BJ (cell line): ENCODE results near the gene GLTP. TPM values are rescaled to one million over a fixed set of nuclear protein-coding genes. Genes with fewer than 3 reads are reported as not detected.

Experiments
- CTCF ChIA-PET: fragments of 350-600 bp; formaldehyde crosslinking; extraction: SDS; loops from one replicate; lab custom pipeline; 2021; ENCODE audit warnings: antibody characterized with exemption, inconsistent platforms; lab: Yijun Ruan, JAX
- POLR2A ChIA-PET: fragments of 300-600 bp; sonication (Branson Sonifier 250); formaldehyde crosslinking; extraction: SDS; loops from one replicate; lab custom pipeline; 2021; ENCODE audit warnings: antibody characterized with exemption; lab: Charles Lee
- DNase-seq: peaks from one replicate; pipeline ENCODE4 v3.0.0-alpha.2; 2011; ENCODE audit warnings: low read depth
- H3K27me3 ChIP-seq: 2 replicates; pipeline ENCODE4 v1.6.0; 2011; ENCODE audit warnings: low read length; ENCODE audit not compliant: control insufficient read depth, insufficient read depth
- H3K36me3 ChIP-seq: 2 replicates; pipeline ENCODE4 v1.5.1; 2011; ENCODE audit warnings: low read length; ENCODE audit not compliant: control insufficient read depth, insufficient read depth
- H3K4me3 ChIP-seq: 2 replicates; pipeline ENCODE4 v1.5.1; 2011; ENCODE audit warnings: low read depth, mild to moderate bottlenecking, control low read depth, low read length
- polyA plus RNA-seq: library from polyadenylated mRNA; depleted of rRNA; stranded (reverse); fragments of >200 nt; gene quantifications from 2 replicates; pipeline ENCODE4 v1.2.3, GENCODE V29; 2011
- TF ChIP-seq, protein P1 (sequence below): IDR thresholded peaks from 2 replicates; pipeline ENCODE4 v1.5.1; 2011; ENCODE audit warnings: low read depth, mild to moderate bottlenecking, control low read depth, inconsistent platforms, low read length, moderate library complexity; ENCODE audit not compliant: insufficient read depth

Gene GLTP
- polyA plus RNA-seq, 1 experiment, result 33.8 TPM

DNA sequence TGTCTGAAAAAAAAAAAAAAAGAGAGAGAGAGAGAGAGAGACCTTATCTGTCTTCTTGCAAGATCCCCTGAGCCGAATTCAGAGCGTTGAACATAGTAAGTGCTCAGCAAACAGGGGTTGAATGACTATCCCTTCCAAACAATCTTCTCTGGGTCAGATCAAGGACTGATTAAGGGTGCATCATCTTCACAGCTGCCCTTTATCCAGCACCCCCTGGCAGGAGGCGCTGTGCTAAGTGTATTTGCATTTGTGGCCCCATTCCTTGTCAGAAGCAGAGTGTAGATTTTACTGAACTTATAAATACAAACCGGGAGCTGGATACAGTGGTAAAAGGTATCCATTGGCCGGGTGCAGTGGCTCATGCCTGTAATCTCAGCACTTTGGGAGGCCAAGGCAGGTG lies 38.3 kb downstream of the GLTP start:
- Histone ChIP-seq H3K4me3 (no peak overlapping the region), H3K27me3 (no peaks in the 10 kb centered on the region), H3K36me3 (no peaks in the 10 kb centered on the region)
- TF ChIP-seq, protein P1, sequence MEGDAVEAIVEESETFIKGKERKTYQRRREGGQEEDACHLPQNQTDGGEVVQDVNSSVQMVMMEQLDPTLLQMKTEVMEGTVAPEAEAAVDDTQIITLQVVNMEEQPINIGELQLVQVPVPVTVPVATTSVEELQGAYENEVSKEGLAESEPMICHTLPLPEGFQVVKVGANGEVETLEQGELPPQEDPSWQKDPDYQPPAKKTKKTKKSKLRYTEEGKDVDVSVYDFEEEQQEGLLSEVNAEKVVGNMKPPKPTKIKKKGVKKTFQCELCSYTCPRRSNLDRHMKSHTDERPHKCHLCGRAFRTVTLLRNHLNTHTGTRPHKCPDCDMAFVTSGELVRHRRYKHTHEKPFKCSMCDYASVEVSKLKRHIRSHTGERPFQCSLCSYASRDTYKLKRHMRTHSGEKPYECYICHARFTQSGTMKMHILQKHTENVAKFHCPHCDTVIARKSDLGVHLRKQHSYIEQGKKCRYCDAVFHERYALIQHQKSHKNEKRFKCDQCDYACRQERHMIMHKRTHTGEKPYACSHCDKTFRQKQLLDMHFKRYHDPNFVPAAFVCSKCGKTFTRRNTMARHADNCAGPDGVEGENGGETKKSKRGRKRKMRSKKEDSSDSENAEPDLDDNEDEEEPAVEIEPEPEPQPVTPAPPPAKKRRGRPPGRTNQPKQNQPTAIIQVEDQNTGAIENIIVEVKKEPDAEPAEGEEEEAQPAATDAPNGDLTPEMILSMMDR, result no peak
- DNase-seq, result no peak
- ChIA-PET POLR2A (no interaction called here), CTCF (interaction anchor here (1.2 to 10.4 kb wide), 3 partner anchors 11 to 245 kb away, joined by 4 to 174 read pairs (median 8); no protein-coding TSS in a partner anchor)

DNA sequence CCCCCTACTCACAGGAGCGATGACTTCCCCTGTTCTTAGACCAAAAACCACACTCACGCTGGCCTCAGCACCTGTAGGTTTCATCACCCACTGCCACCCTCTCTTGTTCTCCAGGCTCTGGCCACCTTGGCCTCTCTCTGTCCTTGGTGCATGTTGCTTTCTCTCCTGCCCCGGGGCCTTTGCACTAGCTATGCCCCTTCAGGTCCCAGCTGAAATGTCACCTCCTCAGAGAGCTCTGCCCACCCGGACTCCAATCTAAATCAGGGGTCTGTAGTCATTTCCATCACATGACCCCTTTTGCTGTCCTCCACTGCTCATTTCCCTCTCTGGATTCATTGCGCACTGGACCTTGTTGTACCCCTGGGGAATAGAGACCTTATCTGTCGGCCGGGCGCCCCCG lies 39.0 kb downstream of the GLTP start:
- POLR2A ChIA-PET, result no interaction called here
- Histone ChIP-seq H3K4me3 (no peak overlapping the region), H3K36me3 (no peaks in the 10 kb centered on the region), H3K27me3 (no peaks in the 10 kb centered on the region)
- TF ChIP-seq, protein P1, result no peak
- DNase-seq, result no peak
- CTCF ChIA-PET, result interaction anchor here (0.9 to 10.4 kb wide), 4 partner anchors 11 to 244 kb away, joined by 3 to 174 read pairs (median 6); no protein-coding TSS in a partner anchor

DNA sequence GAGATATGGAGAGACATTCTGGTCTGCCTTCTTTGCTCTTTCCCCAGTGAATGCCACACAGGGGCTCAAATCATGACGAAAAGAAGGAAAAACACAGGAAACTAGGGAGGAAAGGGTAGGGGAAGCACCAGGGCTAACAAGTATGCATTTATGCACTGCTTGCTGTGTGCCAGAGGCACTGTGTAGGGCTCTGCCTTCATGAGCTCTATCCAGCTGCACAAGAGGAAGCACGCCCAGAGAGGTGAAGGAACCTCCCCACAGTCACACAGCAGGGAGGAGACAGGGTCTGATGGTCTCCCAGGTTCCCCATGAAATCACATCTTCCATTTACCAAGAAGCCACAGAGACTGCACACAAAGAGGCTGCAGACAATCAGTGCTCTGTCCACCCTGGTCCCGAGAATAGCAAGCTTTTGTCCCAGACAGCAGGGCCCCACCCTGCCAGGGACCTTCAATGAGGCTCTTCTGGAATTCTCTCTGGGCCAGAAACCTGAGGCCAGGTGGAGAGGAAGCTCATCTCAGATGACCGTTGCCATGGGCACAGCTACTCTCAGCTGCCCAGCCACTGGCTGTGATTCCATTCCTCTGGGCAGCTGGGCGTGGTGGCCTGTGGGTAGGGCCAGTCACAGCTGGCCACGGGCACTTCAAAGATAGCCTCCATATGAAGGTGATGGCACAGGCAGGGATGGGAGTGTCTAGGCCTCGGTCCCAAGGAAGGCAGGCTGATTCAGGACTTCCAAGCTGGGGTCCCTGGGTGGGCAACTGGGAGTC lies 39.9 kb downstream of the GLTP start:
- H3K4me3 ChIP-seq, result no peak overlapping the region
- no peaks in the 10 kb centered on the region for H3K36me3 ChIP-seq
- no peaks in the 10 kb centered on the region for H3K27me3 ChIP-seq
- ChIA-PET POLR2A (interaction anchor here (0.6 kb wide), 1 partner anchor 25 kb away, joined by 3 read pairs; no protein-coding TSS in a partner anchor), CTCF (interaction anchor here (0.9 to 10.4 kb wide), 3 partner anchors 10 to 35 kb away, joined by 3 to 174 read pairs (median 4); no protein-coding TSS in a partner anchor)
- DNase-seq, result no peak
- TF ChIP-seq, protein P1, result no peak

DNA sequence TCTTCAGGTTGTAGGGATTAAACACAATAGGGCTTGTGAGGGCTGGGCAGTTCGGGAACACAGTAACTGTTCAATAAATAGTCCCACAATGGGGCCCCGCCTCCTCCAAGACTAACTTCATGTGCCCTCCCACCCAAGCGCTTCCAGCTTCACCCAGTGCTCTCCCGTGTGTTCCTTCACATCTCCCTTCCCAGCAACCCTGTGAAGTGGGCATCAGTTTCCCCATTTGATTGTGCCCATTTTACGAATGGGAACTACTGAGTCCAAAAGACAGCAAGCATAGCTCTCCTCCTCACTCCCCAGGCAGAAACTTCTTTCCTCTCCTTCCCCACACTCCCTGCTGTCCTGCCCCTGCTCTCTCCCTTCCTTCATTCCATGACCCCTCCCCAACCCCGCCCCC lies 40.9 kb downstream of the GLTP start:
- Histone ChIP-seq H3K4me3 (no peak overlapping the region), H3K27me3 (no peaks in the 10 kb centered on the region), H3K36me3 (no peaks in the 10 kb centered on the region)
- no peak for DNase-seq
- POLR2A ChIA-PET, result no interaction called here
- CTCF ChIA-PET, result no interaction called here
- TF ChIP-seq, protein P1, result no peak

DNA sequence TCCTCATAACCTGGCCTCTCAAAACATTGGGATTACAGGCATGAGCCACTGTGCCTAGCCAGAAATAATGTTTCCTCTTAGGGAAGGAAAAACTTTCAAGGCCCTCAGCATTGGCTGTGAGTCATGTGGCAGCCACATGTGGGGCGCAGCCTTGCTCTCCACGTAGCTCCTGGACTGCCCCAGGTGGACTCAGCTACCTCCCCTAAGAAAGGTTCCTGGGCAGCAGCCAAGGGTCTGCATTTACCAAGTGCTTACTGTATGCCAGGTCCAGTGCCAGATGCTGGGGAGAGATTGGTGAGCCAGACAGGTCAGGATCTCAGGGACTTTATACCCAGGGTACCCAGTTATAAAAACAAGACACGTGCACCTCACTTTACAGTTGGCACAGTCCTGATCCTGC lies 43.4 kb downstream of the GLTP start:
- DNase-seq, result no peak
- Histone ChIP-seq H3K27me3 (no peaks in the 10 kb centered on the region), H3K4me3 (no peak overlapping the region), H3K36me3 (no peaks in the 10 kb centered on the region)
- CTCF ChIA-PET, result interaction anchor here (1.9 to 4.5 kb wide), 2 partner anchors 8 to 32 kb away, joined by 11 to 31 read pairs; no protein-coding TSS in a partner anchor
- TF ChIP-seq, protein P1, result no peak
- POLR2A ChIA-PET, result no interaction called here
